Stimulated activated CD8-positive, alpha-beta memory T cell treated with anti-CD3 and anti-CD28 coated beads, Interleukin-4, amount 100 ng/mL, for 1 hour (primary cell): ENCODE measurements around the gene ABCC3.

ENCODE experiments used
- DNase-seq, 2 donors: peaks; one replicate each; pipeline ENCODE4 v3.0.0-alpha.2; 2020; ENCODE audit warnings: low read depth in 2 of 2, low spot score in 1 of 2

Gene ABCC3

DNA sequence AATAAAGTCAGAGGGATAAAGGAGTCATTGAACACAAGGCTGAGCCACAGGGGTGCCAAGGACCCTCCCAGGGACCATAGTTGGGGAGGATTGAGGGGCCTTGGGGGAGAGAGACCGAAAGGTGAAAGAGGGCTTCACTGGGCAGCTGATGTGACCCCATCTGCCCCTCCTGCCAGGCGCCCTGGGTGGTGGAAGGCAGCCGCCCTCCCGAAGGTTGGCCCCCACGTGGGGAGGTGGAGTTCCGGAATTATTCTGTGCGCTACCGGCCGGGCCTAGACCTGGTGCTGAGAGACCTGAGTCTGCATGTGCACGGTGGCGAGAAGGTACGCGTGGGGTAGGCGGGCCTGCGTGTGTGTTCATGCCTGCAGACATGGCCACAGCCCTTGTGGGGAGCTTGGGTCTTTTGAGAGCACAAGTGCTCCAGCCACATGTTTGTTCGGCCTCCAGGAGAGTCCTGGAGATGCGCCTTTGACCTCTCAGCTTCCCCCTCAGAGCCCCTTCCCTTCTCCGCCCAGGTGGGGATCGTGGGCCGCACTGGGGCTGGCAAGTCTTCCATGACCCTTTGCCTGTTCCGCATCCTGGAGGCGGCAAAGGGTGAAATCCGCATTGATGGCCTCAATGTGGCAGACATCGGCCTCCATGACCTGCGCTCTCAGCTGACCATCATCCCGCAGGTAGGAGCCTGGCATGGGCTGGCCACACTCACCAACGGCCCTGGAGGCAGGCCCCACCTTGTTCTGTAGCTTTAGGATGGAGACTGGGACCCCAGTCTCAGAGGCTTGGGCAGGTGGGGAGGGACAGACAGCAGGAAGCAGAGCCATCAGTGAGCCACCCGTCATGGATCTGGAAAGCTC, 49.0 kb downstream of the ABCC3 start:
- no peak for DNase-seq

DNA sequence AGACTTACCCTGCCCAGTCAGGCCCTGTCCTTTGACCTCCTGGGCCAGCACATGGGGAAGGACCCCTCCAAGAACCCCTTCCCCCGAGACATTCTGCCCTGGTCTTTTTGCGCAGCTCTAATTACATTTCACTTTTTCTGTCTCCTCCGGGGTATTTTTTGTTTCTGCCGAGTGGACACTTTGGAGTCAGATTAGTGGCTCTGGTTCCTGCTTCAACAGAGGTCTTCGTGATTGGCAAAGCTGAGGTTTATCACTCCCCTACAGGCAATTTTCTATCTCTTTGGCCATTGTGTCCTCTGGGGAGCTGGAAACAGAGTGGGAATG, 49.6 kb downstream of the ABCC3 start:
- no peak for DNase-seq

DNA sequence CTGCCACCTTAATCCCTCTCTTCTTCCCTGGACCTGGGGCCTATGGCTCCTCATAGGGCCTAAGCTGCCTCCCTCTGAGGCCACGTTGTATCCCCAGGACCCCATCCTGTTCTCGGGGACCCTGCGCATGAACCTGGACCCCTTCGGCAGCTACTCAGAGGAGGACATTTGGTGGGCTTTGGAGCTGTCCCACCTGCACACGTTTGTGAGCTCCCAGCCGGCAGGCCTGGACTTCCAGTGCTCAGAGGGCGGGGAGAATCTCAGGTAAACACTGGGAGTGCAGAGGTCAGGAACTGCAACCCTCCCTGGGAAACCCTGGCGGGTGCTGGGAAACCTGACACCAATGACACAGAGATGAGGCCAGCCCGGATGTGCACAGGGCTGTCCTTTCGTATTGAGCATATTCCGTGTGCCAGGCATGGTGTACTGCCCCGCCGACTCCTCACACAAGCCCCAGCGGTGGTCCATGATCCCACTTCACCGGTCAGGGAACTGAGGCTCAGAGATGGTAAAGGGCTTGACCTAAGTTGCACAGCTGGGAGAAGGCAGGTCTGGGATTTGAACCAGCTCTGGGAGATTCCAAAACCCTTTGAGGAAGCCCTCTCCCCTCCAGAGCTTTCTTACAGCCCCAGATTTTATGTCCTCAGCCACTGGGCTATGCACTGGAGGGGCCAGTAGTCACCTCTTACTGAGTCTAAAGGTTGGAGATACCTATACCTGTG, 50.1 kb downstream of the ABCC3 start:
- no peak for DNase-seq

DNA sequence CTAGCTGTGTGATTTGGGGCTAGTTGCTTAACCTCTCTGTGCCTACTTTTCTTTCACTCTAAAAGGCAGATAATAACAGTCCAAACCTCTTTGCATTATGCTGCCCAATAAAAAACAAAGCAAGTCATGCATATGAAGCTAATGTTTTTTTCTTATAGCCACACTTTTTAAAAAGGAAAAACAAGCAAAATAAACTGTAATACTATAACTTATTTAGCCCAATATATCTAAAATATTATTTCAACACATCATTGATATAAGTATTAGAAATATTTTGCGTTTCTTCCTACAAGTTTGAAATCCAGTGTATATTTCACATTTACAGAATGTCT, 50.6 kb downstream of the ABCC3 start:
- no peak for DNase-seq

DNA sequence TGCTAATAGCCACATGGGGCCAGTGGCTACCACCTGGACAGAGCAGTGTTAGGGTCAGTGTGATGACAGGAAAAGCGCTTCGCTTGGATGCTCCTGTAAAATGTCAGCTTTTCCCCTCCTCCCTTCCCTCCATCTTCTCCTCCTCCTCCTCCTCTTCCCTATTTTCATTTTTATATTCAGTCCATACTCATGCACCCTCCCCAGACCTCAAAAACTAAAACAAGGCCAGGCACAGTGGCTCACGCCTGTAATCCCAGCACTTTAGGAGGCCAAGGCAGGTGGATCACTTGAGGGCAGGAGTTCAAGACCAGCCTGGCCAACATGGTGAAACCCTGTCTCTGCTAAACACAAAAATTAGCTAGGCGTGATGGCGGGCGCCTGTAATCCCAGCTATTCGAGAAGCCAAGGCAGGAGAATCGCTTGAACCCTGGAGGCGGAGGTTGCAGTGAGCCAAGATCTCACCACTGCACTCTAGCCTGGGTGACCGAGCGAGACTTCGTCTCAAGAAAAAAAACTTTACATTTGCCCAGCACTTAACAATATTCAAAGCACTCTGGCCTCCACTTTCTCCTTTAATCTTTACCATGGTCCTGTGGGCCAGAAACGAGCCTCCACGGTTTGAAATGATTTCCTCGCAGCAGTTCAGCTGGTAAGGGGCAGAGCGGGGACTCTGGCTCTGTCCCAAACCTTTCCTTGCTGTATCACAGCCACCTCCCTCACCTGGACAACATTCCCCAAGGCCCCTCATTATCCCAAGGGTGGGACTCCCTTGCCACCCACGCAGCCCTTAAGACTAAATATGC, 51.2 kb downstream of the ABCC3 start:
- no peak for DNase-seq

DNA sequence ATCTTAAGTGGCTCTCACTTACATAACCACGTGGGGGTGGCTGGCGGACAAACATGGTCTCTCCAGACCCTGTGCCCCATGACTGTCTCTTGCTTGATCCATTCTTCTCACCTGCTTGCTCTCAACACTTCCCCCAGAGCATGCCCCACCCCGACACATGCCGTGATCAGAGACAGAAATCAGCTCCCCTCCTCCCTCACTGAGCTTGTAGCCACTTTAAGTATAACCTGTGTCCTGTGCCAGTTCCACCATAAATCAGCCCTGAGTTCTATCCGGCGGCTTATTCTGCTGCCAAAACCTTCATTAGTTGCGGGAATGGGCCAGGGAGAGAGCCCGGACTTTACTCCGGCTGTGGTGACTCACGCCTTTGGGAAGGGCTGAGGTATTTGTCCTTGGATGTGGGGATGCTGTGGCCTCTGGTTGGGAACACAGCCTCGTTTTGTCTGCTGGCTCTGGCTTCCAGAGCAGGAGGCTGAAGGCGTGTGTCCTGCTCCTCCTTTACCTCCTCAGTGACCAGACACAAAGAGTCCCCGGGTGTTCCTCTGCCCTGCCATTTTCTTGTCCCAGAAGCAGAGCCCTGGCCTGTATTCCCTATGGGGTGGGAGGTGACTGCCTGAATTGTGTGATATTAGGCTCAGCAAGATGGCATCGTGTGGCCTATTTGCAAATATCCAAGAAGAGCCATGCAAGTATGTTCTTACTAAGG, 52.0 kb downstream of the ABCC3 start:
- no peak for DNase-seq

DNA sequence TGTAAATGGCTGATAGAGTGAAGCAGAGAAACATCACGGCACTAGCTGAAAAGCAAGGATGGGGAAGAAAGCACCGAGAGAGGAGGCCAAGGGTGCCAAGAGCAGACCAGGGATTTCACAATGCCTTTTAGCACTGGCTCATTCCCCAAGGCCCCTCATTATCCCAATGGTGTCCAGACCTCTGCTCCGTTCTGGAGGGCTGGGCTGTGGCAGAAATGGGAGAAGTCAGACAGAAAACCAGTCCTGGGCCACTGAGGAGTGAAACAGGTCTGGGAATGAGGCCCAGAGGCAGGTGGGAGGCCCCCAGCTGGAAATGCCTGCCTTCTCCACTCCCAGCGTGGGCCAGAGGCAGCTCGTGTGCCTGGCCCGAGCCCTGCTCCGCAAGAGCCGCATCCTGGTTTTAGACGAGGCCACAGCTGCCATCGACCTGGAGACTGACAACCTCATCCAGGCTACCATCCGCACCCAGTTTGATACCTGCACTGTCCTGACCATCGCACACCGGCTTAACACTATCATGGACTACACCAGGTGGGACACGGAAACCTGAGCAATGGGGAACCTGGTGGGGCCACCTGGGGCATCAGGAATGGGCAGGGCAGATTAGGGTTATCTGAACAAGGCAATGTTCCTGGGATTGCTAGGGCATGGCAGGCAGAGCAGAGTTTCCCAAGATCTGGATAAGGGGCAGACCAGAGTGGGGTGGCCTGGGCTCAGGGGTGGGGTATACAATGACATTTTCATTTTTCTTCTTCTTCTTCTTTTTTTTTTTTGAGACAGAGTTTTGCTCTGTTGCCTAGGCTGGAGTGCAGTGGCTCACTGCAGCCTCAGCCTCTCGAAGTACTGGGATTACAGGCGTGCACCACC, 52.8 kb downstream of the ABCC3 start:
- DNase-seq = no peak

DNA sequence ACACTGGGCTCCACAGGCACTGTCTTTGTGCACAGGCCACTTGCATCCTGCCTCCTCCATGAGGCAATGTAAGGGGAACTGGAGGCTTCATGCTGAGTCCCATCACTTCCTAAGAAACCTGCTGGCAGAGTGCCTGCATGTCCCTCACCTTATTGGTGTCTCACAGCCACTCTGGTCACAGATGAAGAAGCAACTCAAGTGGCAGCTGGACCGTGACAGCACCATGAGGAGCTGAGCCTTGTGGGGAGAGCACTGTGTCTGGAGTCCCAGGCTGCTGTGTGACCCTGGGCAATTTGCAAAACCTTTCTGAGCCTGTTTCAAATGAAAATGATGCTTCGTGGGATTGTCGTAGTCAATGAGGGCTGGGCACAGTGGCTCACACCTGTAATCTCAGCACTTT, 53.6 kb downstream of the ABCC3 start:
- no peak for DNase-seq

DNA sequence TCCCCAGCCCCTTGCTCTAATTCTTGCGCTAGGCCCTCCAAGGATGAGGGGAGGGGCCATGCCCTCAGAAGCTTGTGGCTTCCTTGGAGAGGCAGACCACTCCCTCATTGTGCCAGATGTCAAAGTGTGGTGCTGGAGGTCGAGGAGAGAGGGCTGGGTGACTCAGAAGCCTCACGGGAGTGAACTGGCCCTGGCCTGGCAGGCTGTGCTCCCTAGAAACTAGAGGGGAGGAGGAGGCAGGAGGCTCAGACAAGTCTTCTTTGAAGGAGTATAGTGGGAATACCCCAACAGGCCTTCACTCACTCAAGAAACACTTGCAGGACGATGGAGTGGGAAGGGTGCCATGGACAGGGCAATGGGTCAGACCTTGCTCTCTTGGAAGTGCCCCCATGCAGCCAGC, 54.6 kb downstream of the ABCC3 start:
- no peak for DNase-seq

DNA sequence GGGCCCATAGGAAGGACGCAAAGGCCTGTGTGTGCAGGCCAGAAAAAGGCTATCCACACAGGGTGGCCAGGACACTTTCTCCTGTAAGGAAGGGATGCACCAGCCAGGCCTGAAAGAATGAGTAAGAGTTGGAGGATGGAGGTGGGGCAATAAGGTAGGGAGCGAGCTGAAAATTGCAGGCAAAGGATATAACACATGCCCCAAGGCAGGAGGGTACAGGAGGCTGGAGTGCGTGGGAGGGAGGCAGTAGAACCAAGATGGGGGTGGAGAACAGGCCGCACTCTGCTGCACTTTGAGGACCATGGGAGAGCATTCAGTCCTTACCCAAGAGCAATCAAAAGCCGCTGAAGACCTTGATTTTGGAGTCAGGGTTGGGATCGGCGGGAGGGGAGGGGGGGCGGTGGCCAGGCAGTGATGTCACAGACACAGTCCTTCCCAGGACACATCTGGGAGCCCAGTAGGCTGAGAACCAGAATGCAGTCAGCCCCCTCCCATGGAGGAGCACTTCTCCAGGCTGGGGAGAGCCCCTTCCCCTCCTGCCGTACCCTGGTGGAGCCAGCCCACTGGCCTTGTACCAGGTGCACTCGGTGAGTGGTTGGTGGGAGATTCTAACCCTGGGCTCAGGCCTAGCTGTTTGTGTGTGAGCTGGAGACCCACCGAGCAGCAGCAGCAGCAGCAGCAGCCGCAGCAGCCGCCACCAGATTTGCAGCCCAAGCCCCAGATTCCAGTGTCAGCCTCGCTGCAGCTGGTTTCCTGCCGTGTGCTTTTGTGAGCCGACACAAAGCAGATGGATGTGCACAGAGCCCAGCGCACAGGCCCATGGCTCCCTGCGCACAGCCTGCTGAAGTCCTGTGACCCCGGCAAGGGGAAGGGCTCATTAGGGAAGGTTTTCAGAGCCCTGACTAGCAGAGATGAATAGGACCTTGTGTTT, 55.5 kb downstream of the ABCC3 start:
- DNase-seq = no peak

DNA sequence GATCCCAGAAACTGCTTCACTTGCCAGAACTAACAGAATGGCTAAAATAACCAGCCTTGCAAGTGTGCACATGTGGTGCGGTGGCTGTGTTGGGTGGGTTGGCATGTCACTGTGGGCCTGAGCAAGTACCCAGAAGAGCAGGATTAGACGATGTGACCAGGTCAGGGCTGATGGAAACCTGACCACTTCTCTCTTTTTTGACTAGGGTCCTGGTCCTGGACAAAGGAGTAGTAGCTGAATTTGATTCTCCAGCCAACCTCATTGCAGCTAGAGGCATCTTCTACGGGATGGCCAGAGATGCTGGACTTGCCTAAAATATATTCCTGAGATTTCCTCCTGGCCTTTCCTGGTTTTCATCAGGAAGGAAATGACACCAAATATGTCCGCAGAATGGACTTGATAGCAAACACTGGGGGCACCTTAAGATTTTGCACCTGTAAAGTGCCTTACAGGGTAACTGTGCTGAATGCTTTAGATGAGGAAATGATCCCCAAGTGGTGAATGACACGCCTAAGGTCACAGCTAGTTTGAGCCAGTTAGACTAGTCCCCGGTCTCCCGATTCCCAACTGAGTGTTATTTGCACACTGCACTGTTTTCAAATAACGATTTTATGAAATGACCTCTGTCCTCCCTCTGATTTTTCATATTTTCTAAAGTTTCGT, 56.3 kb downstream of the ABCC3 start:
- DNase-seq = no peak

DNA sequence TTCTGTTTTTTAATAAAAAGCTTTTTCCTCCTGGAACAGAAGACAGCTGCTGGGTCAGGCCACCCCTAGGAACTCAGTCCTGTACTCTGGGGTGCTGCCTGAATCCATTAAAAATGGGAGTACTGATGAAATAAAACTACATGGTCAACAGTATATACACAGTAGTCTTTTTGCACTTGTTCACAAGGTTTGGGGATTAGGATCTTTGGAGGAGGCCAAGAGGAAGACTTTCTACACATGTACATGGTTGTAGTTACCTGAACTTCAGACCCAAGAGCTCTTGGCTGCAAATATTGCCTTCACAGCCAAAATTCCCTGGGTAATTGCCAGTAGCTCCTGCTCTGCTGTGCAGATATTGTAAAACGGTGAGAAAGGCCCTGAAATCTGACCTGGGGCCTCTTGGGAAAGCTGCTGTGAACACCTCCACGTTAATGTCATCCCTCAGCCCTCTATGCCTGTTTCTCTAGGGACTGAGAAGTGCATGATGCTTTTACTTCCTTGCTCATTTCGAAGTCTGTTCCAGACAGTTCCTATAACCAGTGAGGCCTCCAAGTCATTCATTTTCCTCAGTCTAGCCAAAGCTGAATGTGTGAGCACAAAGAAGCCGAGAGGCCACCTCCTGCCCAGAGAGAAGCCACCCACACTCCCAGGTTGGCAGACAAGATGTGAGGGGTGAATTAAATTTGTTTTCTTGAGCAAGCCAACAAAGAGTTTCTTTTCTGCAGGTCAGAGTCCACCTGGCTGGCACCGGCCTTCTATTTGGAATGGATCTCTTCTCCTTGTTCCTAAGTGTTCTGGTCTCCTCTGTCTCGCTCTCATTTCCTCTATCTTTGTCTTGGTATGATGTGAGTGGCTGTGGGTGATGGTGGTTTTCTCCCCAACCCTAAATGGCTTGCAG, 57.1 kb downstream of the ABCC3 start:
- DNase-seq = no peak

DNA sequence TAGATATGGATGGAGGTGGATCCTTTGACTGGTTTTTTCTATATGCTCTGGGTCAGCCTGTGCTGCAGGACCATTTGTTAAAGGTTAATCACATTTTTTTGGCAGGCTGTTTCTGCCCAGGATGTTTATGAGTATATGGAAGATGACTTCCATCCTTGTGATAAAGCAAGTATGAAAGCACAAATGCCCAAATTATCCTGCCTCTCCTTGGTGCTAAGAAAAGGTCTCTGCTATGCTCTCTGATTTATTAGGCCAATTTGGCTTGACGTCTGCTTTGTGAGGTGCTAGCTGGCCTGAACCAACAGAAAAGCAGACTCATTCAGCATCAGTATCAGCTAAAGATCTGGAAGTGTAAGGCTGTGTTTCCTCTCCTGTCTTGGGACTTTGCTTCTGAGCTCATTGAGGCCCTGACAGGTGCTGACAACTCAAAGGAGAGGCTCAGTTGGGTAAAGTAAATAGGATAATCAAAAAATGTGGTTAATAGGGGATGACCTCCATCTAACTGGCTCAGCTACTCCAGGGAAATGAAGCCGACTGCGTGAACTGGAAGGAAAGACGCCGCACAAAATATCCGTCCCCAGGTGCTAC, 57.9 kb downstream of the ABCC3 start:
- no peak for DNase-seq

DNA sequence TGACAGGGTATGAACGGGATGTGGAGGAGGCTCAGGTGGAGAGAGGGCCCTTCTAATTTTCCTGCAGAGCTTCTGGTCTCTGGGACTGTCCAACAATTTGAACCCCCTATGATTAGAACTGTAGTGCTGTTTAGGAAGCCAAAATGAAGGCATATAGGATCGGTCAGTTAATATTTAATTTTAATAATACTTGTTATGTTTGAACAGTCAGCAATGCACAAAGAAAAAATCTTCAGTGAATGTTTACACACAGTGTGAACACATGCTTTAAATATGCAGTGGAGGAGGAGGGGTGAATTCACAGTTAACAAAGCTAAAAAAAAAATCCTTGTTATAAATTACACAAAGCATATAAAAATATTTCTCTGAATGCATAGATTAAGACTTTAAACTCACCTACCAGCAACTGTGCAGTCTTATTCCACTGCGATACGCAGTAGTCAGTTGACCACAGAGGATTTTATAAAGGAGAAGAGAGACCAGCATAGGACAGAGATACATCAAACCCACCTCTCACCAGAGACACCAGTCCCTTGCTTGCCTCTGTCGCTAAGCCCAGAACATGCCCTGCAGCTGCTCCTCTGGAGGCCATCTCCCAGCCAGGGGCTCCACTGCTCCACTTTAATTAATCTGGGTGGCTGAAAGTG, 58.5 kb downstream of the ABCC3 start:
- DNase-seq = no peak

DNA sequence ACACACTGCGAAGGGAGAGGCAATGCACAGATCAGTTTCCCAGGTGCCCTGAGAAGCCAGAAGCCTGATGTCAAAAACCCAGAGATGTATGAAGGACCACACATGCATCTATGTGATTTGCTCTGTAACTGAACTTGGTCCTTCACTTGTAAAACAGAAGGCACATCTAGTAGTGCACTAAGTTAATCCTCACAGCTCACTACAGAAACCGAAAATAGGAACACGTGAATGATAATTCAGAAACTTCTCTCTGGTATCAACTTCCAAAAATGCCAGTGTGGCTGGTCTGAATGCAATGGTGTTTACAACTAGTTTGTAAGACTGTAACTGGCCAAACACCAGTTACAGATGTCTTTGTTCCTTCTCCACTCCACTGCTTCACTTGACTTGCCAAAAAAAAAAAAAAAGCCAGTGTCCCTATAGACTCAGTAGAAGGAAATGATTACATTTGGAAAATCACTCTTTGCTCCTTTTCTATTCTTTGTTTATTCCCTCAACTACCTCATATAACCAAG, 61.7 kb downstream of the ABCC3 start:
- DNase-seq = no peak

DNA sequence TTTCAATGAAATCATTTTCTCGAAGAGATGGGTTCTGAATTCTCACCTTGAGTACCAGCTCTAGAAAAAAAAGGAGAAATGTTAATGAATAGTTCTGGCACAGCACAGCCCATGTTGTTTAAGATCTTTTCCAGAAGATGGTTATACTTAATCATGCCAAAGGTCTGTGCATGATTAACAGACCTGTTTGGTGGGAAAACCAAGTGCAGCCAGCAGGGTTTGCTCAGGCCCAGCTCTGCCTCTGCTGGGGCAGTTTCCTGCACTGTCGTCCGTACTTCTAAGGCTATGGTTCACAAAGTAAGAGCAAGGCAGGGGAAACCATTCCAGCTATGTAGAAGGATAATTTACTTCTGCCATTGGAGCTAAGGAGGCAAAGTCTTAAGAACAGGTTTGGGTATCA, 62.4 kb downstream of the ABCC3 start:
- no peak for DNase-seq
